SK-N-SH (cell line): ENCODE data around the gene UBALD1.

Experiments used
- FOXJ3 ChIP-seq: sonication (generic); formaldehyde crosslinking; IDR thresholded peaks from 2 replicates; pipeline ENCODE4 v1.5.1; 2020; ENCODE audit warnings: mild to moderate bottlenecking, missing genetic modification reagents
- MEF2A ChIP-seq: IDR thresholded peaks from 2 replicates; pipeline ENCODE4 v1.4.0; 2012; ENCODE audit warnings: low read depth, borderline replicate concordance
- POLR2AphosphoS5 ChIP-seq: IDR thresholded peaks from 2 replicates; pipeline ENCODE4 v1.6.1; 2012; ENCODE audit warnings: low read depth, low read length
- TF ChIP-seq, protein P1 (sequence below): IDR thresholded peaks from 2 replicates; pipeline ENCODE4 v1.6.1; 2012; ENCODE audit warnings: mild to moderate bottlenecking, low read depth, low read length, moderate library complexity
- TF ChIP-seq, protein P2 (sequence below): fragments of 200-600 bp; sonication (generic); IDR thresholded peaks from 2 replicates; pipeline ENCODE4 v1.6.1; 2017; ENCODE audit warnings: antibody characterized with exemption, mild to moderate bottlenecking, moderate library complexity

DNA sequence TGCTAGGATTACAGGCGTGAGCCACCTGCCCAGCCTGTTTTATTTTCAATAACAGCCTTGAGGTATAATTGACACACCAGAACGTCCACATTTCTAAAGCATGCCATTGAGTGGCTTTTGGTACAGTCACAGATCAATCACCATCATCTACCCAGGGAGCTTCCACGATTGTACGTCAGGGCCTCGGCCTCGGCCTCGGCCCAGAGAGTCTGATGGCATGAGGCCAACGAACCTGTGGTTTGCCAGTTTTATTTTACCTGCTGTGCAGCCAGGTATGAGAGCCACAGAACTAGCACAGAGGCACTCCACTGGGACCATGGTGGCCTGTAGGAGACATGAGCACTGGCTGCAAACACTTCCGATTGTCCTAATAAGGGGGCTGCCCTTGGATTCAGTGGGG lies 8.3 kb downstream of the UBALD1 start:
- no peak for TF ChIP-seq FOXJ3
- TF ChIP-seq, protein P1, sequence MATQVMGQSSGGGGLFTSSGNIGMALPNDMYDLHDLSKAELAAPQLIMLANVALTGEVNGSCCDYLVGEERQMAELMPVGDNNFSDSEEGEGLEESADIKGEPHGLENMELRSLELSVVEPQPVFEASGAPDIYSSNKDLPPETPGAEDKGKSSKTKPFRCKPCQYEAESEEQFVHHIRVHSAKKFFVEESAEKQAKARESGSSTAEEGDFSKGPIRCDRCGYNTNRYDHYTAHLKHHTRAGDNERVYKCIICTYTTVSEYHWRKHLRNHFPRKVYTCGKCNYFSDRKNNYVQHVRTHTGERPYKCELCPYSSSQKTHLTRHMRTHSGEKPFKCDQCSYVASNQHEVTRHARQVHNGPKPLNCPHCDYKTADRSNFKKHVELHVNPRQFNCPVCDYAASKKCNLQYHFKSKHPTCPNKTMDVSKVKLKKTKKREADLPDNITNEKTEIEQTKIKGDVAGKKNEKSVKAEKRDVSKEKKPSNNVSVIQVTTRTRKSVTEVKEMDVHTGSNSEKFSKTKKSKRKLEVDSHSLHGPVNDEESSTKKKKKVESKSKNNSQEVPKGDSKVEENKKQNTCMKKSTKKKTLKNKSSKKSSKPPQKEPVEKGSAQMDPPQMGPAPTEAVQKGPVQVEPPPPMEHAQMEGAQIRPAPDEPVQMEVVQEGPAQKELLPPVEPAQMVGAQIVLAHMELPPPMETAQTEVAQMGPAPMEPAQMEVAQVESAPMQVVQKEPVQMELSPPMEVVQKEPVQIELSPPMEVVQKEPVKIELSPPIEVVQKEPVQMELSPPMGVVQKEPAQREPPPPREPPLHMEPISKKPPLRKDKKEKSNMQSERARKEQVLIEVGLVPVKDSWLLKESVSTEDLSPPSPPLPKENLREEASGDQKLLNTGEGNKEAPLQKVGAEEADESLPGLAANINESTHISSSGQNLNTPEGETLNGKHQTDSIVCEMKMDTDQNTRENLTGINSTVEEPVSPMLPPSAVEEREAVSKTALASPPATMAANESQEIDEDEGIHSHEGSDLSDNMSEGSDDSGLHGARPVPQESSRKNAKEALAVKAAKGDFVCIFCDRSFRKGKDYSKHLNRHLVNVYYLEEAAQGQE = no peak
- TF ChIP-seq, protein P2, sequence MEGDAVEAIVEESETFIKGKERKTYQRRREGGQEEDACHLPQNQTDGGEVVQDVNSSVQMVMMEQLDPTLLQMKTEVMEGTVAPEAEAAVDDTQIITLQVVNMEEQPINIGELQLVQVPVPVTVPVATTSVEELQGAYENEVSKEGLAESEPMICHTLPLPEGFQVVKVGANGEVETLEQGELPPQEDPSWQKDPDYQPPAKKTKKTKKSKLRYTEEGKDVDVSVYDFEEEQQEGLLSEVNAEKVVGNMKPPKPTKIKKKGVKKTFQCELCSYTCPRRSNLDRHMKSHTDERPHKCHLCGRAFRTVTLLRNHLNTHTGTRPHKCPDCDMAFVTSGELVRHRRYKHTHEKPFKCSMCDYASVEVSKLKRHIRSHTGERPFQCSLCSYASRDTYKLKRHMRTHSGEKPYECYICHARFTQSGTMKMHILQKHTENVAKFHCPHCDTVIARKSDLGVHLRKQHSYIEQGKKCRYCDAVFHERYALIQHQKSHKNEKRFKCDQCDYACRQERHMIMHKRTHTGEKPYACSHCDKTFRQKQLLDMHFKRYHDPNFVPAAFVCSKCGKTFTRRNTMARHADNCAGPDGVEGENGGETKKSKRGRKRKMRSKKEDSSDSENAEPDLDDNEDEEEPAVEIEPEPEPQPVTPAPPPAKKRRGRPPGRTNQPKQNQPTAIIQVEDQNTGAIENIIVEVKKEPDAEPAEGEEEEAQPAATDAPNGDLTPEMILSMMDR = no peak
- no peak for TF ChIP-seq POLR2AphosphoS5
- TF ChIP-seq MEF2A = no peak
